Heart left ventricle (tissue), 16 donors: ENCODE data around the gene ASAP3. TPM values are rescaled to one million over a fixed set of nuclear protein-coding genes. Genes with fewer than 3 reads are reported as not detected.

Source experiments
- ATAC-seq, 4 donors: fragments of 200-7000 bp; cut with Tn5 transposase; one replicate each; pipeline ENCODE4 v1.9.1; 2020 to 2022; ENCODE audit warnings: moderate library complexity in 4 of 4, mild to moderate bottlenecking in 3 of 4, moderate number of reproducible peaks in 1 of 4
- DNase-seq, 5 donors: peaks; one replicate each; pipeline ENCODE4 v3.0.0-alpha.2; 2020
- H3K27ac ChIP-seq, 12 donors: fragments of 200-600 bp; sonication (generic) in 4 of 12; one replicate each; pipeline versions ENCODE4 v1.5.0 to v1.8.0; 2016 to 2022; ENCODE audit warnings: mild to moderate bottlenecking in 2 of 12
- H3K27me3 ChIP-seq, 9 donors: fragments of 200-600 bp; sonication (generic) in 2 of 9; one replicate each; pipeline versions ENCODE4 v1.5.1 to v1.8.0; 2016 to 2022; ENCODE audit warnings: mild to moderate bottlenecking in 3 of 9
- H3K36me3 ChIP-seq, 9 donors: fragments of 200-600 bp; sonication (generic) in 2 of 9; one replicate each; pipeline versions ENCODE4 v1.5.0 to v1.8.0; 2018 to 2022; ENCODE audit warnings: mild to moderate bottlenecking in 2 of 9
- H3K4me1 ChIP-seq, 12 donors: fragments of 200-600 bp; sonication (generic) in 4 of 12; one replicate each; pipeline versions ENCODE4 v1.5.0 to v1.8.0; 2016 to 2022; ENCODE audit warnings: mild to moderate bottlenecking in 3 of 12
- H3K4me3 ChIP-seq, 12 donors: fragments of 200-600 bp; sonication (generic) in 4 of 12; one replicate each; pipeline versions ENCODE4 v1.5.0 to v1.8.0; 2017 to 2022; ENCODE audit warnings: mild to moderate bottlenecking in 9 of 12, moderate library complexity in 4 of 12
- H3K9me3 ChIP-seq, 12 donors: fragments of 200-600 bp; sonication (generic) in 4 of 12; one replicate each; pipeline versions ENCODE4 v1.5.0 to v1.8.0; 2016 to 2022; ENCODE audit warnings: mild to moderate bottlenecking in 1 of 12
- CTCF ChIP-seq, 12 donors: fragments of 200-600 bp; sonication (generic) in 4 of 12; IDR thresholded peaks; one replicate each; pipeline versions ENCODE4 v1.5.0 to v1.8.0; 2018 to 2022; ENCODE audit warnings: antibody characterized with exemption in 12 of 12, mild to moderate bottlenecking in 5 of 12
- POLR2A ChIP-seq, 2 donors: fragments of 450-650 bp; IDR thresholded peaks; one replicate each; pipeline ENCODE4 v1.6.1; 2017; ENCODE audit warnings: antibody characterized with exemption in 2 of 2, mild to moderate bottlenecking in 2 of 2, moderate library complexity in 2 of 2
- WGBS, 4 donors: extraction: QIAGEN DNeasy Blood & Tissue Kit in 2 of 4; methylation state at CpG; one replicate each; pipeline versions ENCODE4 v1.1.5 to v1.1.7; 2013 to 2018; 5-methylcytosine and 5-hydroxymethylcytosine counted together
- intact Hi-C, 10 donors: fragments of 100-400 bp; cut with DNase I; formaldehyde crosslinking; loops; one replicate each; pipeline versions ENCODE4 v1.11.1 to v1.14.2; 2022
- polyA plus RNA-seq, 2 donors: library from polyadenylated mRNA; stranded (reverse); fragments of 200-250 nt; gene quantifications; one replicate each; pipeline ENCODE4 v1.2.3, GENCODE V29; 2013
- total RNA-seq, 9 donors: library from RNA; depleted of rRNA in 2 of 9; stranded (reverse); fragments of >200 nt in 2 of 9; fragmentation: NEBNext Ultra II Directional in 3 of 9; extraction: Animal tissue kit (Norgen Biotek cat#: 25700) in 3 of 9; gene quantifications; one replicate each; pipeline versions ENCODE4 v1.1.0 to v1.2.4, GENCODE V29; 2016 to 2023
- donor health status: ischemic (EF 13 %, LVEDD 7.1; RV severe dilation, severe dysfunction).
- donor health status: healthy with polysubstance abuse.
- donor health status: DM: no; HTN: yes; CAD: no.
- donor health status: DM: no; HTN: no; CAD: no.
- donor health status: ischemic (EF 25% LVEDD 6.9; RV normal size, moderate dysfunction).
- donor health status: ischemic (EF 25% LVEDD 5.7; RV mildly dilated, moderate dysfunction).
- donor health status: healthy.
- donor health status: DM: yes; HTN: yes; CAD: no.
- donor health status: ischemic (EF 35%, LVEDD 5.7; RV mildly dilated, moderate dysfunction).
- donor health status: nonischemic (EF 11% LVEDD 7.7; RV severe dilation, severe dysfunction).
- donor health status: DM: yes; HTN: yes; CAD: no.
- donor health status: PGD.
- donor health status: ischemic (EF 29% LVEDD 5.4; RV normal size, mild dysfunction).
- donor health status: nonischemic (EF 23%, LVEDD 6.1; RV moderate dilation, normal function).

ASAP3 gene
- total and polyA plus RNA-seq, 11 donors = 22.4 to 86.1 (median 35.8) TPM

GRCh38 chr1:23470282-23471070 is 13.5 kb downstream of the ASAP3 start:
- intact Hi-C loops = no loop called here
- no peak for TF ChIP-seq POLR2A (IDR thresholded peaks at IDR 0.05)
- no peak for TF ChIP-seq CTCF (IDR thresholded peaks at IDR 0.05)
- ATAC-seq (peak; percentile 44 to 77 (median 59)), DNase-seq (peak; percentile 58 to 81 (median 70))
- Histone ChIP-seq H3K4me3 (no peak overlapping the region), H3K27ac (peak overlapping the region; percentile 22 to 86 (median 70)), H3K9me3 (no peaks in the 10 kb centered on the region), H3K27me3 (no peaks in the 10 kb centered on the region), H3K4me1 (peaks cover 5 to 58% (median 40%) of the 10 kb centered on the region in 12 donors), H3K36me3 (no peaks in the 10 kb centered on the region)
- 22 to 47% (median 35%) methylated on average over 11 to 12 of the region's 12 CpGs for WGBS, 4 donors

- no peaks in the 10 kb centered on the region for H3K36me3 ChIP-seq
- H3K27ac ChIP-seq = peak overlapping the region in 11 of 12 donors; percentile 58 to 86 (median 70)
- WGBS, 4 donors = 25 to 30% (median 27%) methylated on average over 5 of the region's 5 CpGs
- no peak overlapping the region for H3K4me3 ChIP-seq
- H3K27me3 ChIP-seq = no peaks in the 10 kb centered on the region
- TF ChIP-seq POLR2A (IDR thresholded peaks at IDR 0.05) (no peak), CTCF (IDR thresholded peaks at IDR 0.05) (no peak)
- no peaks in the 10 kb centered on the region for H3K9me3 ChIP-seq
- peak; percentile 17 to 66 (median 60) for ATAC-seq
- H3K4me1 ChIP-seq = peaks cover 5 to 48% (median 31%) of the 10 kb centered on the region in 12 donors
- intact Hi-C loops = loop anchor here in 1 of 10 donors (5.0 kb wide), 1 partner anchor 42 kb away; no protein-coding TSS in a partner anchor
- peak in 4 of 5 donors; percentile 34 to 67 (median 50) for DNase-seq
These were observed 14.5 kb downstream of the ASAP3 start for GRCh38 chr1:23469372-23469982.

- Histone ChIP-seq H3K9me3 (no peaks in the 10 kb centered on the region), H3K27me3 (no peaks in the 10 kb centered on the region), H3K27ac (no peak overlapping the region), H3K4me3 (no peak overlapping the region), H3K36me3 (no peaks in the 10 kb centered on the region), H3K4me1 (peaks cover 5 to 33% (median 26%) of the 10 kb centered on the region in 12 donors)
- intact Hi-C loops = loop anchor here in 1 of 10 donors (5.0 kb wide), 1 partner anchor 39 kb away; no protein-coding TSS in a partner anchor
- no peak for TF ChIP-seq CTCF (IDR thresholded peaks at IDR 0.05)
- TF ChIP-seq POLR2A (IDR thresholded peaks at IDR 0.05) = no peak
- DNase-seq (no peak), ATAC-seq (no peak)
- 94 to 99% (median 98%) methylated on average over 3 of the region's 3 CpGs for WGBS, 4 donors
These were observed 17.5 kb downstream of the ASAP3 start for GRCh38 chr1:23466423-23466989.

GRCh38 chr1:23463286-23463685 is 20.7 kb downstream of the ASAP3 start:
- TF ChIP-seq POLR2A (IDR thresholded peaks at IDR 0.05) (no peak), CTCF (IDR thresholded peaks at IDR 0.05) (no peak)
- intact Hi-C loops = no loop called here
- Histone ChIP-seq H3K27me3 (no peaks in the 10 kb centered on the region), H3K9me3 (no peaks in the 10 kb centered on the region), H3K27ac (no peak overlapping the region), H3K4me1 (peaks cover 0 to 3% (median 0%) of the 10 kb centered on the region in 12 donors), H3K36me3 (peaks cover 0 to 4% (median 0%) of the 10 kb centered on the region in 9 donors), H3K4me3 (no peak overlapping the region)
- DNase-seq (no peak), ATAC-seq (no peak)
- 89 to 94% (median 91%) methylated on average over 3 of the region's 3 CpGs for WGBS, 4 donors
